Mesendoderm (in vitro differentiated cells): Measurements from ENCODE around the gene SMIM21.

Source experiments
- DNase-seq: peaks from one replicate; pipeline ENCODE4 v3.0.0; 2013
- H2AK5ac ChIP-seq: 2 replicates; pipeline ENCODE4 v1.6.1; 2013; ENCODE audit warnings: low read length, inconsistent platforms
- H2BK120ac ChIP-seq: 2 replicates; pipeline ENCODE4 v1.6.1; 2013; ENCODE audit warnings: low read depth, mild to moderate bottlenecking, low read length, moderate library complexity, mixed read lengths
- H2BK15ac ChIP-seq: replicated peaks from 2 replicates; pipeline ENCODE4 v1.6.1; 2013; ENCODE audit warnings: low read depth, mild to moderate bottlenecking, moderate library complexity
- H2BK5ac ChIP-seq: 2 replicates; pipeline ENCODE4 v1.6.1; 2013; ENCODE audit warnings: low read length, inconsistent platforms
- H3K18ac ChIP-seq: 2 replicates; pipeline ENCODE4 v1.6.1; 2013; ENCODE audit warnings: mild to moderate bottlenecking, low read length, mixed read lengths
- H3K23ac ChIP-seq: one replicate; pipeline ENCODE4 v1.6.1; 2013; ENCODE audit warnings: low read length
- H3K27ac ChIP-seq: 2 replicates; pipeline ENCODE4 v1.5.1; 2013; ENCODE audit warnings: low read depth, mild to moderate bottlenecking, inconsistent platforms, low read length, moderate library complexity
- H3K27me3 ChIP-seq: 2 replicates; pipeline ENCODE4 v1.6.1; 2013; ENCODE audit warnings: low read length, control low read depth, mild to moderate bottlenecking, inconsistent platforms; ENCODE audit not compliant: insufficient read depth, poor library complexity
- H3K36me3 ChIP-seq: 2 replicates; pipeline ENCODE4 v1.6.1; 2013; ENCODE audit warnings: low read length, inconsistent platforms; ENCODE audit not compliant: control insufficient read depth, insufficient read depth
- H3K4ac ChIP-seq: one replicate; pipeline ENCODE4 v1.6.1; 2013; ENCODE audit warnings: low read depth, mild to moderate bottlenecking, low read length, moderate library complexity
- H3K4me1 ChIP-seq: 2 replicates; pipeline ENCODE4 v1.6.1; 2013; ENCODE audit warnings: low read depth, low read length, inconsistent platforms; ENCODE audit not compliant: control insufficient read depth
- H3K4me2 ChIP-seq: 2 replicates; pipeline ENCODE4 v1.6.1; 2013; ENCODE audit warnings: low read length
- H3K4me3 ChIP-seq: 2 replicates; pipeline ENCODE4 v1.5.1; 2013; ENCODE audit warnings: mild to moderate bottlenecking, low read length
- H3K56ac ChIP-seq: one replicate; pipeline ENCODE4 v1.6.1; 2013; ENCODE audit warnings: low read length
- H3K79me1 ChIP-seq: 2 replicates; pipeline ENCODE4 v1.6.1; 2013; ENCODE audit warnings: low read length, inconsistent platforms
- H3K79me2 ChIP-seq: 2 replicates; pipeline ENCODE4 v1.6.1; 2013; ENCODE audit warnings: mild to moderate bottlenecking, low read length; ENCODE audit not compliant: control insufficient read depth, insufficient read depth
- H3K9ac ChIP-seq: 2 replicates; pipeline ENCODE4 v1.6.1; 2013; ENCODE audit warnings: low read length, inconsistent platforms
- H4K5ac ChIP-seq: one replicate; pipeline ENCODE4 v1.6.1; 2013; ENCODE audit warnings: low read length
- H4K8ac ChIP-seq: one replicate; pipeline ENCODE4 v1.6.1; 2013; ENCODE audit warnings: low read depth, mild to moderate bottlenecking, control low read depth, low read length, moderate library complexity
- WGBS: extraction: QIAGEN DNeasy Blood & Tissue Kit; methylation state at CpG from one replicate; pipeline ENCODE4 v1.1.7; 2013; ENCODE audit warnings: low lambda C conversion rate, missing lambda C conversion rate; ENCODE audit not compliant: insufficient coverage; ENCODE audit errors: extremely low coverage; 5-methylcytosine and 5-hydroxymethylcytosine counted together

The SMIM21 gene

GRCh38 chr18:75407468-75408437 lies 19.8 kb downstream of the SMIM21 start:
- H3K79me2 ChIP-seq: no peaks in the 10 kb centered on the region
- no peaks in the 10 kb centered on the region for H3K36me3 ChIP-seq
- no peak overlapping the region for H3K56ac ChIP-seq
- H3K18ac ChIP-seq: no peak overlapping the region
- H2BK5ac ChIP-seq: no peak overlapping the region
- no peak overlapping the region for H3K4me2 ChIP-seq
- H4K5ac ChIP-seq: no peak overlapping the region
- no peak overlapping the region for H2BK15ac ChIP-seq
- H3K27ac ChIP-seq: no peak overlapping the region
- no peaks in the 10 kb centered on the region for H3K27me3 ChIP-seq
- no peak overlapping the region for H3K9ac ChIP-seq
- H3K4me3 ChIP-seq: no peak overlapping the region
- WGBS: no CpG with 5 or more reads among the region's 21 CpGs
- no peak overlapping the region for H3K4ac ChIP-seq
- H2AK5ac ChIP-seq: no peak overlapping the region
- H3K23ac ChIP-seq: no peak overlapping the region
- H4K8ac ChIP-seq: no peak overlapping the region
- DNase-seq: peak; percentile 77
- no peaks in the 10 kb centered on the region for H3K79me1 ChIP-seq
- no peak overlapping the region for H2BK120ac ChIP-seq
- H3K4me1 ChIP-seq: no peaks in the 10 kb centered on the region

DNA sequence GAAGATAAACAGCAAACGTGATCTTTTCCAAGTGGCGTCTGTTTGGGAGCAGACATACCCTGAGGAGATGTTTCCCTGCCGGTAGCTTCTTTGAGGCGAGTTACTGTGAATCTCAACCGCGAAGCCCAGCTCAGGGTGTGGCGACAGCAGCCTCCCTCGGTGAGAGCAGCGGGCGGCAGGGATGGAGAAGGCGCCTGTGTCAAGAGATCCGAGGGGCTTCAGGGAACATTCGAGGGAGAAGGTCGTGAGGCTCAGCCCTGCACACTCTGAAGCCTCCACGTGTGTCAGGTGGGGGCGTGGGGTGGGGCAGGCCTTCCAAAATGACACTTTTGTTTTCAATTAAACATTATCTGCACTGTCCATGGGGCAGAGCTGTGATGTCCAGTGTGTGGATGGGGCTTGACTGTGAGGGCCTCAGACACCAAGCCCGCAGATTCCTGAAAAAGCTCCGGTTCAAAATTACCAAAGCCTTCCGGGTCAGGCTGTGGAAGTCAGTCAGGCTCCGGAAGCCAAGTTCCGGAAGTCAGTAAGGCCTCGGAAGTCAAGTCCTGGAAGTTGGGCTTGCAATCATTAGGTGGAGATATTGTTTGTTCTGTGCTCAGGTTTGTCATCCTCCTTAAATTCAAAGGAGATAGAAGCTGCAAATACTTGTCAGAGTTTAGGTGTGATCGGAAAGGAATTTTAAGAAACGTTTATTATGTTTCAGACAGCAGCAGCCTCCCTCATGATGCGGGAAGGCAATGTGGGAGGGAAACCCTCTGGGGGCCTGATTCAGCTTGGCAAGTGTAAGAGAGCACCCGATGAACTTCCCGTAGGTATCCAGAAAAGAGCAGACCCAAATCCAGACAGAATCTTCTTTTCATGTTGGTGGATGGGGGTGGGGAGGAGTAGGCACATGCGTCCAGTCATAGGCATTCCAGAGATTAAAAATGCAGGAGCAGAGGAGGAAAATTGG lies 20.7 kb downstream of the SMIM21 start:
- Histone ChIP-seq H4K8ac (no peak overlapping the region), H4K5ac (no peak overlapping the region), H2AK5ac (no peak overlapping the region), H3K23ac (no peak overlapping the region), H3K18ac (no peak overlapping the region), H3K56ac (no peak overlapping the region), H3K4me1 (no peaks in the 10 kb centered on the region), H3K36me3 (no peaks in the 10 kb centered on the region), H3K4me3 (no peak overlapping the region), H3K27me3 (no peaks in the 10 kb centered on the region), H2BK120ac (no peak overlapping the region), H3K79me2 (no peaks in the 10 kb centered on the region), H3K4me2 (no peak overlapping the region), H3K27ac (no peak overlapping the region), H3K9ac (no peak overlapping the region), H2BK15ac (no peak overlapping the region), H3K79me1 (no peaks in the 10 kb centered on the region), H2BK5ac (no peak overlapping the region), H3K4ac (no peak overlapping the region)
- DNase-seq: no peak
- no CpG with 5 or more reads among the region's 28 CpGs for WGBS

DNA sequence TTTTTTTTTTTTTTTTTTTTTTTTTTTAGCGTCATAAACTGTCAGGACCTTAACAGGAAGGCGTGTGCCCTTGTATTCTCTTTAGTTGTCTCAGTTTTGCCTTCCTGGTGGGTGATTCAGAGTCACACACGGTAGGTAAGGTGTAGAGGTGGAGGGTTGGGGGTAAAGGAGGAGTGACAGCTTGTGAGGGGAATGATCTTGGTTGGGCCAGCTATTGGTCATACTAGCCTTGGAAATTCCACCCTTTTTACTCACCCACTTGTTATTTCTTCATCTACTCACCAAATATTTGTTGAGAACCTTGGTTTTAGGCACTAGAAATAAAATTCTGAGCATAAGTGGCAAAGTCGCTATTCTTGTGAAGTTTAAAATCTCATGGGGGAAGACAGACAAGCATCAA lies 22.2 kb downstream of the SMIM21 start:
- no CpG with 5 or more reads among the region's 4 CpGs for WGBS
- Histone ChIP-seq H3K79me1 (no peaks in the 10 kb centered on the region), H3K36me3 (no peaks in the 10 kb centered on the region)

GRCh38 chr18:75400366-75400765 lies 27.1 kb downstream of the SMIM21 start:
- Histone ChIP-seq H3K79me1 (no peaks in the 10 kb centered on the region), H3K27me3 (no peaks in the 10 kb centered on the region), H3K18ac (no peak overlapping the region), H3K4me2 (no peak overlapping the region), H3K4ac (no peak overlapping the region), H3K4me3 (no peak overlapping the region), H3K9ac (no peak overlapping the region), H3K4me1 (no peaks in the 10 kb centered on the region), H3K79me2 (no peaks in the 10 kb centered on the region), H3K56ac (no peak overlapping the region), H3K36me3 (no peaks in the 10 kb centered on the region), H2BK5ac (no peak overlapping the region), H2AK5ac (no peak overlapping the region), H2BK120ac (no peak overlapping the region), H4K5ac (no peak overlapping the region), H2BK15ac (no peak overlapping the region), H4K8ac (no peak overlapping the region), H3K27ac (no peak overlapping the region), H3K23ac (no peak overlapping the region)
- WGBS: no CpG with 5 or more reads among the region's 3 CpGs
- no peak for DNase-seq

More for the DNA sequence above, 22.2 kb downstream of the SMIM21 start:
- H3K9ac ChIP-seq: no peak overlapping the region
- no peak overlapping the region for H2BK120ac ChIP-seq
- no peak overlapping the region for H3K23ac ChIP-seq
- H4K8ac ChIP-seq: no peak overlapping the region
- H3K18ac ChIP-seq: no peak overlapping the region
- no peak for DNase-seq
- no peaks in the 10 kb centered on the region for H3K79me2 ChIP-seq
- H3K27ac ChIP-seq: no peak overlapping the region
- H3K4ac ChIP-seq: no peak overlapping the region
- no peaks in the 10 kb centered on the region for H3K27me3 ChIP-seq
- H3K4me3 ChIP-seq: no peak overlapping the region
- H2BK15ac ChIP-seq: no peak overlapping the region
- H3K56ac ChIP-seq: no peak overlapping the region
- H3K4me1 ChIP-seq: no peaks in the 10 kb centered on the region
- no peak overlapping the region for H4K5ac ChIP-seq
- H2BK5ac ChIP-seq: no peak overlapping the region
- H3K4me2 ChIP-seq: no peak overlapping the region
- H2AK5ac ChIP-seq: no peak overlapping the region

GRCh38 chr18:75395137-75395536 lies 32.4 kb downstream of the SMIM21 start:
- DNase-seq: peak; percentile 12
- H3K9ac ChIP-seq: no peak overlapping the region
- H3K27me3 ChIP-seq: no peaks in the 10 kb centered on the region
- no peak overlapping the region for H3K23ac ChIP-seq
- no peaks in the 10 kb centered on the region for H3K79me2 ChIP-seq
- H2AK5ac ChIP-seq: no peak overlapping the region
- H3K4me1 ChIP-seq: no peaks in the 10 kb centered on the region
- no peaks in the 10 kb centered on the region for H3K36me3 ChIP-seq
- no peak overlapping the region for H3K4me2 ChIP-seq
- no peak overlapping the region for H3K18ac ChIP-seq
- H2BK15ac ChIP-seq: no peak overlapping the region
- WGBS: no CpG with 5 or more reads among the region's 7 CpGs
- no peaks in the 10 kb centered on the region for H3K79me1 ChIP-seq
- no peak overlapping the region for H3K4me3 ChIP-seq
- H4K5ac ChIP-seq: no peak overlapping the region
- no peak overlapping the region for H3K56ac ChIP-seq
- H2BK5ac ChIP-seq: no peak overlapping the region
- H3K4ac ChIP-seq: no peak overlapping the region
- no peak overlapping the region for H4K8ac ChIP-seq
- H2BK120ac ChIP-seq: no peak overlapping the region
- H3K27ac ChIP-seq: no peak overlapping the region
